PFSK-1 (cell line): ENCODE results near the gene CREBRF.

Source experiments
- FOXP2 ChIP-seq: optimal IDR thresholded peaks from 2 replicates; pipeline ENCODE3; 2011; ENCODE audit warnings: borderline replicate concordance, control low read depth, inconsistent platforms; ENCODE audit not compliant: insufficient read depth; ENCODE audit errors: extremely low read length, extremely low read depth
- POLR2AphosphoS5 ChIP-seq: IDR thresholded peaks from 2 replicates; pipeline ENCODE4 v1.6.1; 2012; ENCODE audit warnings: low read depth, mild to moderate bottlenecking, control low read depth, low read length, moderate library complexity
- SIN3A ChIP-seq: IDR thresholded peaks from 2 replicates; pipeline ENCODE4 v1.6.1; 2012; ENCODE audit warnings: mild to moderate bottlenecking, low read length, moderate library complexity, borderline replicate concordance; ENCODE audit not compliant: insufficient read depth
- TAF1 ChIP-seq: IDR thresholded peaks from 2 replicates; pipeline ENCODE4 v1.6.1; 2012; ENCODE audit warnings: low read length, control low read depth, borderline replicate concordance; ENCODE audit not compliant: insufficient read depth
- TF ChIP-seq, protein P1 (sequence below), 2 experiments: IDR thresholded peaks; 2 replicates each; pipeline versions ENCODE4 v1.6.1 to v1.8.0; 2011 to 2012; ENCODE audit warnings: low read depth in 2 of 2, low read length in 2 of 2, control low read depth in 1 of 2, inconsistent platforms in 1 of 2, mild to moderate bottlenecking in 1 of 2, moderate library complexity in 1 of 2; ENCODE audit not compliant: insufficient read depth in 1 of 2

Gene CREBRF

DNA sequence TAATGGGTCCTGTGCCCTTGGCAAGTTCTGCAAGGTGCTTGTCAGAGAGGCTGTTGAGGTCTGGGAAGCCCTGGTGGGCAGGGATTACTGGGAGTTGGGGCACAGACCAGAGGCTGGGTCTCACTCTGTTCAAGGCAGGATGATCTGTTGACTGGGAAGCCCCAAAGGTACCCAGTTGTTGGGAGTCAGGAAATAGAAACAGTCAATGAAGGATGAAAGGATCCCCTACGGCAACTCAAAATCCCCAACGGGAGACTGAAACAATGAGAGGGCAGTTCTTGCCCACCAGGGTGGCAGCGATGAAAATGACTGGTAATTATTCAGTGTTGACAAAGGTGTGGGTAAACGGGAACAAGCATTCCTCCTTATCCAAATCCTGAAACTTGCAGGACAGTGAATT lies 119.4 kb downstream of the CREBRF start:
- TF ChIP-seq POLR2AphosphoS5, result no peak
- no peak for TF ChIP-seq SIN3A

DNA sequence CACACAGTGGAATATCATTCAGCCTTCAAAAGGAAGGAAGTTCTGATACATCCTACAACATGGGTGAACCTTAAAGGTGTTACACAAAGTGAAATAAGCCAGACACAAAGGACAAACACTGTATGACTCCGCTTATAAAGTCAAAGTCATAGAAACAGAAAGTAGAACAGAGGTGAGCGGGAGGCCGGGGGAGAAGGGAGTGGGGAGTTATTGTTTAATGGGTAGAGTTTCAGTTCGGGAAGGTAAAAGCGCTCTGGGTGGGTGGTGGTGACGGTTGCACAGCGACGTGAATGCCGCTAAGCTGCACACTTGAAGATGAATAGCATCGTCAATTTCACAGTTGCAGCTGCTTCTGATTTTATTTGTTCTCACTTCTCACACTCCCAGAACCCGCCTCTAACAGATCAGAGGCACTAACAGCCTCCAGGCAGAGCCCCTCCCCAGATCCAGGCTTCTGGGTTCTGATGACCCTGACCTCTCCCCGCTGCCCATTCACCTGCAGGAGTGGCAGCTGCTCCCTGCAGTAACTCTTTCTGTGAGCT lies 122.3 kb downstream of the CREBRF start:
- TF ChIP-seq SIN3A (no peak), FOXP2 (no peak), TAF1 (no peak), POLR2AphosphoS5 (no peak)
- TF ChIP-seq, protein P1, sequence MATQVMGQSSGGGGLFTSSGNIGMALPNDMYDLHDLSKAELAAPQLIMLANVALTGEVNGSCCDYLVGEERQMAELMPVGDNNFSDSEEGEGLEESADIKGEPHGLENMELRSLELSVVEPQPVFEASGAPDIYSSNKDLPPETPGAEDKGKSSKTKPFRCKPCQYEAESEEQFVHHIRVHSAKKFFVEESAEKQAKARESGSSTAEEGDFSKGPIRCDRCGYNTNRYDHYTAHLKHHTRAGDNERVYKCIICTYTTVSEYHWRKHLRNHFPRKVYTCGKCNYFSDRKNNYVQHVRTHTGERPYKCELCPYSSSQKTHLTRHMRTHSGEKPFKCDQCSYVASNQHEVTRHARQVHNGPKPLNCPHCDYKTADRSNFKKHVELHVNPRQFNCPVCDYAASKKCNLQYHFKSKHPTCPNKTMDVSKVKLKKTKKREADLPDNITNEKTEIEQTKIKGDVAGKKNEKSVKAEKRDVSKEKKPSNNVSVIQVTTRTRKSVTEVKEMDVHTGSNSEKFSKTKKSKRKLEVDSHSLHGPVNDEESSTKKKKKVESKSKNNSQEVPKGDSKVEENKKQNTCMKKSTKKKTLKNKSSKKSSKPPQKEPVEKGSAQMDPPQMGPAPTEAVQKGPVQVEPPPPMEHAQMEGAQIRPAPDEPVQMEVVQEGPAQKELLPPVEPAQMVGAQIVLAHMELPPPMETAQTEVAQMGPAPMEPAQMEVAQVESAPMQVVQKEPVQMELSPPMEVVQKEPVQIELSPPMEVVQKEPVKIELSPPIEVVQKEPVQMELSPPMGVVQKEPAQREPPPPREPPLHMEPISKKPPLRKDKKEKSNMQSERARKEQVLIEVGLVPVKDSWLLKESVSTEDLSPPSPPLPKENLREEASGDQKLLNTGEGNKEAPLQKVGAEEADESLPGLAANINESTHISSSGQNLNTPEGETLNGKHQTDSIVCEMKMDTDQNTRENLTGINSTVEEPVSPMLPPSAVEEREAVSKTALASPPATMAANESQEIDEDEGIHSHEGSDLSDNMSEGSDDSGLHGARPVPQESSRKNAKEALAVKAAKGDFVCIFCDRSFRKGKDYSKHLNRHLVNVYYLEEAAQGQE (IDR thresholded peaks at IDR 0.05; ENCODE audit: insufficient read depth in 1 of 2, low read depth in 2 of 2, low read length in 2 of 2), result no peak

DNA sequence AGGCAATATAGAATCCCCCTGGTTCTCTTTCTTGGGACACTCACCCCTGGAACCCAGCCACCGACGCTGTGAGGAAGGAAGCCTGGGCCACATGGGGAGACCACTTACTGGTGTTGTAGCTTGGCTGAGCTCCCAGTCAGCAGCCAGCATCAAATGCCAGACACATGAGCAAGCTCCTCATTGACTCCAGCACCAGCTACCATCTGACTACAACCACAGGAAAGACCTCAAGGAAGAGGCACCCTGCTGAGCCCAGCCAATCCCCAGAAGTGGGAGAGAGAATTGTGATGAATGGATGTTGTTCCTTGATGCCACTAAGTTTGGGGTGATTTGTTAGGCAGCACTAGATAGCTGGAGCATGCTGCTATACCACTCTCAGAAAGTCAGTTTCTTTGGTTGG lies 124.2 kb downstream of the CREBRF start:
- TF ChIP-seq POLR2AphosphoS5 (no peak), FOXP2 (no peak), TAF1 (no peak), SIN3A (no peak)
- TF ChIP-seq, protein P1 (IDR thresholded peaks at IDR 0.05; ENCODE audit: insufficient read depth in 1 of 2, low read depth in 2 of 2, low read length in 2 of 2), result no peak

GRCh38 chr5:173187054-173187743 lies 131.0 kb downstream of the CREBRF start:
- TF ChIP-seq TAF1 (no peak), FOXP2 (no peak), SIN3A (no peak), POLR2AphosphoS5 (no peak)
- TF ChIP-seq, protein P1 (IDR thresholded peaks at IDR 0.05; ENCODE audit: insufficient read depth in 1 of 2, low read depth in 2 of 2, low read length in 2 of 2), result no peak

- TF ChIP-seq POLR2AphosphoS5 (no peak), TAF1 (no peak), SIN3A (no peak), FOXP2 (no peak)
- TF ChIP-seq, protein P1 (IDR thresholded peaks at IDR 0.05; ENCODE audit: insufficient read depth in 1 of 2, low read depth in 2 of 2, low read length in 2 of 2), result no peak
Observed at GRCh38 chr5:173188280-173188679, 132.1 kb downstream of the CREBRF start.
